ENCODE results near the gene FADS1. TPM values are rescaled to one million over a fixed set of nuclear protein-coding genes. Genes with fewer than 3 reads are reported as not detected.
A peak's percentile ranks its signal among the peaks of the same experiment; 100 is the strongest.

Gene FADS1
- total and polyA plus RNA-seq, 2 donors from 2014 or later, result 6.7 to 19.5 TPM

DNA sequence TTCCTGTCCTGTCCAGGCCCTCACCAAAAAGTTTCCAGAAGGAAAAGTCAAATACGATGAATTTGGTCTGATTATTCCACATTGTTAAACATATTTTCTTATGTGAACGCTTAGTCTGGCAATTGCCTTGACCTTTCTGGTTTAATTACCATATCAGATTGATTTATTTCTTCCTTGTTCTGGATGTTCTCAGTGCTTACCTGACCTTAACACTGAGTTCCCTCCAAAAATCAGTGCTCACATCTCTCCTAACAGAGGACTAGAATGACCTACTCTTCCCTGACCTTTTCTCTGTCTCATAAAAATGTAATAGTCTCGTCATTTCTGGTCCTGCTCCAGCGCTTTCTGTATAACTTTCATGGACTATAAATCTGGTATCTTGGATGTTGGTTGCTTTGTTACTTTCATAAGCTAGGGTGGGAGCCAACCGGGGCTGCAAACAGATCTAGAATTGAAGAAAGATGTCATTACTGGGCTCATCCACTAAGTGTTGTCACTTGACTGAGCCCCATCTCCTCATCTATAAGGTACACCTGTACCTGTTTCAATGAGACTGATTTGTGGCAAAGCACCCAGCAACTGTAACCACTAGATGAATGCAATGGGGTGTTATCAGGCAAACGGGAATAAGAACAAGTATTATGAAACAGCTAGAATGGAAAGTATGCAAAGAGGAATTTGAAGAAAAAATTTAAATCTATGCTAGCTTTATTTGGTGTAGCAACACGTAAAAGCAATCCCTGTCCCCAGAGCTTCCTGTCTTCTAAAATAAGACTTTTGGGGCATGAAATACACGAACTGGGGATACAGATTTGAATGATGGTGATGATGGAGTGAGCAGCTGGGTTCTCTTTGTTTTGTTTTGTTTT lies 13.7 kb upstream of the FADS1 start:
- FAIRE-seq (no peak), DNase-seq (peak in 2 of 5 donors; percentile 43 to 44)
- intact Hi-C loops (cut with DNase I), result no loop called here
- Histone ChIP-seq H3K36me3 (ENCODE audit: control insufficient read depth in 2 of 3, insufficient read depth in 3 of 3, low read length in 3 of 3) (no peaks in the 10 kb centered on the region), H3K27me3 (ENCODE audit: control insufficient read depth, insufficient read depth, low read length) (no peaks in the 10 kb centered on the region), H3K4me3 (ENCODE audit: low read length in 3 of 3) (peak overlapping the region in 2 of 3 donors; percentile 15), H3K9me3 (ENCODE audit: control insufficient read depth in 2 of 3, insufficient read depth in 1 of 3, low read length in 3 of 3) (no peaks in the 10 kb centered on the region), H3K9ac (ENCODE audit: low read length in 3 of 3) (peak overlapping the region in 1 of 3 donors; percentile 8), H3K27ac (ENCODE audit: low read depth in 2 of 2, low read length in 2 of 2) (peak overlapping the region; percentile 58 to 80), H3K4me1 (ENCODE audit: control insufficient read depth in 2 of 3, insufficient read depth in 2 of 3, low read depth in 1 of 3, low read length in 3 of 3) (peaks cover 0 to 32% (median 20%) of the 10 kb centered on the region in 3 donors)
- TF ChIP-seq, protein P1, sequence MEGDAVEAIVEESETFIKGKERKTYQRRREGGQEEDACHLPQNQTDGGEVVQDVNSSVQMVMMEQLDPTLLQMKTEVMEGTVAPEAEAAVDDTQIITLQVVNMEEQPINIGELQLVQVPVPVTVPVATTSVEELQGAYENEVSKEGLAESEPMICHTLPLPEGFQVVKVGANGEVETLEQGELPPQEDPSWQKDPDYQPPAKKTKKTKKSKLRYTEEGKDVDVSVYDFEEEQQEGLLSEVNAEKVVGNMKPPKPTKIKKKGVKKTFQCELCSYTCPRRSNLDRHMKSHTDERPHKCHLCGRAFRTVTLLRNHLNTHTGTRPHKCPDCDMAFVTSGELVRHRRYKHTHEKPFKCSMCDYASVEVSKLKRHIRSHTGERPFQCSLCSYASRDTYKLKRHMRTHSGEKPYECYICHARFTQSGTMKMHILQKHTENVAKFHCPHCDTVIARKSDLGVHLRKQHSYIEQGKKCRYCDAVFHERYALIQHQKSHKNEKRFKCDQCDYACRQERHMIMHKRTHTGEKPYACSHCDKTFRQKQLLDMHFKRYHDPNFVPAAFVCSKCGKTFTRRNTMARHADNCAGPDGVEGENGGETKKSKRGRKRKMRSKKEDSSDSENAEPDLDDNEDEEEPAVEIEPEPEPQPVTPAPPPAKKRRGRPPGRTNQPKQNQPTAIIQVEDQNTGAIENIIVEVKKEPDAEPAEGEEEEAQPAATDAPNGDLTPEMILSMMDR (IDR thresholded peaks at IDR 0.05; ENCODE audit: borderline replicate concordance, extremely low read depth, insufficient read depth), result no peak

DNA sequence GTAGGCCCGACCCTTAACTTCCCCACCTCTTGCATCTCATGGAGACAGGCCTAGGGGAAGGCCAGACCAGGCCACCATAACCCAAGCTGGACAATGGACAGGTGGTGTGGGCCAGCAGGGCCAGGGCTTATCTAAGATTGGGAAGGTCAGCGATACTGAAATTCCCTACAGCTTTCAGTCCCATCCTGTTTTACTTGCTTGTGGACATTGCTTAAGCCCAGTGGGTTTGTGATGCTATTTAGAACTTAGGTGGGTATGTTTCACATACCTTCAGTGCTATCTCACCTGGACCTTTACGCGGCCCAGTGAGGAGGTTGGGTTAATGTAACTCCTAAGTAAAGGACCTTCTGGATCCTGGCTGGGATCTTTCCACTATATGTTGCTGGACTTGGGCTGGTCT lies 13.0 kb upstream of the FADS1 start:
- H3K9ac ChIP-seq (ENCODE audit: low read length in 3 of 3), result no peak overlapping the region
- TF ChIP-seq, protein P1 (IDR thresholded peaks at IDR 0.05; ENCODE audit: borderline replicate concordance, extremely low read depth, insufficient read depth), result no peak
- no peak for DNase-seq
- H3K36me3 ChIP-seq (ENCODE audit: control insufficient read depth in 2 of 3, insufficient read depth in 3 of 3, low read length in 3 of 3), result no peaks in the 10 kb centered on the region
- H3K4me1 ChIP-seq (ENCODE audit: control insufficient read depth in 2 of 3, insufficient read depth in 2 of 3, low read depth in 1 of 3, low read length in 3 of 3), result peaks cover 0 to 30% (median 20%) of the 10 kb centered on the region in 3 donors
- H3K4me3 ChIP-seq (ENCODE audit: low read length in 3 of 3), result peak overlapping the region; percentile 15 to 23 (median 15)
- no peaks in the 10 kb centered on the region for H3K9me3 ChIP-seq (ENCODE audit: control insufficient read depth in 2 of 3, insufficient read depth in 1 of 3, low read length in 3 of 3)
- no peak for FAIRE-seq
- H3K27me3 ChIP-seq (ENCODE audit: control insufficient read depth, insufficient read depth, low read length), result no peaks in the 10 kb centered on the region
- peak overlapping the region; percentile 58 to 80 for H3K27ac ChIP-seq (ENCODE audit: low read depth in 2 of 2, low read length in 2 of 2)
- intact Hi-C loops (cut with DNase I), result no loop called here

DNA sequence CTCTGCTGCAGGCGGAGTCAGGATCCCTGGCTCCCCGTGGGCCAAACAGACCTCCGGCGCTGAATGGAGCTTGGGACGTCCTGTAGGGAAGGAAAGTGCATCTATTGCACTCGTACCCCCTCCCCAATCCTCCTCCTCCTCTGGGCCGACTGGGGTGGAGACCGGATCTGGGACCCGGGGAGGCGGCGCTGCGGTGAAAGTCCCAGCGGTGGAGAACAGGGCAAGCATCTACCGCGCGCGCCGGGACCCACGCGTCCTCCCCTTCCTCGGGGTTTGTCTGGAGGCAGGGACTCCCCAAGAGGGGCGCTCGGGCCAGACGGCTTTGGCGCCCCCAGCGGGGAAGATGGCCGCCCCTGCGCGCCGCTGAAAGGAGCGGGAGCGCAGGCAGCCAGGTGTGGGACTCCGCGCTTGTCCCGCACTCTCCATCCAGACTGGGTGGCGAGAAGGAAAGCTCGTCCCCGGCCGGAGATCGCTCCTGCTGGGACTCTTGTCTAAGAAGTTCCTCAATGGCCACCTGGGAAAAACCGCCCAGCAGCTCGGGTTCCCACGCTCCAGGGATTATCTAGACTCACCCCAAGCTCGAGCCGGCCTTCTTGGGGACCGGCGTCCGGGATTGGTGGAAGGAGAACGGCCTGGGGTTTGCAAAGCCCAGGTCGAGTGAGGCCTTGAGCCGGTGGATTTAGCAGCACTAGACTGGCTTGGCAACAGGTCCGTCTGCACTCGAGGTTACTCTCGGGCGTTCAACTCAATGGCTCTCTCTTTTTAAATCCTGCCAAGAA lies 12.0 kb upstream of the FADS1 start:
- Histone ChIP-seq H3K9me3 (ENCODE audit: control insufficient read depth in 2 of 3, insufficient read depth in 1 of 3, low read length in 3 of 3) (no peaks in the 10 kb centered on the region), H3K4me1 (ENCODE audit: control insufficient read depth in 2 of 3, insufficient read depth in 2 of 3, low read depth in 1 of 3, low read length in 3 of 3) (peaks cover 0 to 25% (median 20%) of the 10 kb centered on the region in 3 donors), H3K4me3 (ENCODE audit: low read length in 3 of 3) (peak overlapping the region; percentile 57 to 69 (median 63)), H3K9ac (ENCODE audit: low read length in 3 of 3) (peak overlapping the region in 2 of 3 donors; percentile 41 to 55), H3K27ac (ENCODE audit: low read depth in 2 of 2, low read length in 2 of 2) (peak overlapping the region; percentile 58 to 80), H3K27me3 (ENCODE audit: control insufficient read depth, insufficient read depth, low read length) (no peaks in the 10 kb centered on the region), H3K36me3 (ENCODE audit: control insufficient read depth in 2 of 3, insufficient read depth in 3 of 3, low read length in 3 of 3) (no peaks in the 10 kb centered on the region)
- FAIRE-seq (no peak), DNase-seq (peak; percentile 59 to 81 (median 79))
- intact Hi-C loops (cut with DNase I), result no loop called here
- TF ChIP-seq, protein P1 (IDR thresholded peaks at IDR 0.05; ENCODE audit: borderline replicate concordance, extremely low read depth, insufficient read depth), result no peak
